ENCODE results near the gene KCNG2.
"Not testable (repeated sequence)": the region's sequence is repeated elsewhere in the genome, so short reads cannot be mapped to it uniquely, and the experiment has no call there.

Gene KCNG2

GRCh38 chr18:79797518-79798345, at the start of gene KCNG2:
Gene KCNG2, plus strand, starts transcription at chr18:79797938. Its CDS starts 65,730 bp downstream, at chr18:79863668.
- peak in 1 of 2 experiments; percentile 22 for DNase-seq (ENCODE audit: low read depth in 2 of 2)

- DNase-seq (ENCODE audit: low read depth in 2 of 2): no peak
Measured at GRCh38 chr18:79748321-79749180, 49.2 kb upstream of the KCNG2 start.

- no peak for DNase-seq (ENCODE audit: low read depth in 2 of 2)
Measured at GRCh38 chr18:79749251-79750191, 48.2 kb upstream of the KCNG2 start.

GRCh38 chr18:79750980-79751571, 46.7 kb upstream of the KCNG2 start:
- DNase-seq (ENCODE audit: low read depth in 2 of 2): no peak

GRCh38 chr18:79751918-79752578, 45.7 kb upstream of the KCNG2 start:
- DNase-seq (ENCODE audit: low read depth in 2 of 2): not testable (repeated sequence)

- DNase-seq (ENCODE audit: low read depth in 2 of 2): not testable (repeated sequence)
Measured at GRCh38 chr18:79752946-79753345, 44.8 kb upstream of the KCNG2 start.

- DNase-seq (ENCODE audit: low read depth in 2 of 2): no peak
Measured at GRCh38 chr18:79753391-79753851, 44.3 kb upstream of the KCNG2 start.

GRCh38 chr18:79754022-79754761, 43.5 kb upstream of the KCNG2 start:
- no peak for DNase-seq (ENCODE audit: low read depth in 2 of 2)

GRCh38 chr18:79754831-79755351, 42.8 kb upstream of the KCNG2 start:
- DNase-seq (ENCODE audit: low read depth in 2 of 2): no peak

- no peak for DNase-seq (ENCODE audit: low read depth in 2 of 2)
Measured at GRCh38 chr18:79755496-79756142, 42.1 kb upstream of the KCNG2 start.

- DNase-seq (ENCODE audit: low read depth in 2 of 2): no peak
Measured at GRCh38 chr18:79756143-79756500, 41.6 kb upstream of the KCNG2 start.

GRCh38 chr18:79756826-79757225, 40.9 kb upstream of the KCNG2 start:
- no peak for DNase-seq (ENCODE audit: low read depth in 2 of 2)

- DNase-seq (ENCODE audit: low read depth in 2 of 2): no peak
Measured at GRCh38 chr18:79760348-79760747, 37.4 kb upstream of the KCNG2 start.

GRCh38 chr18:79760881-79761280, 36.9 kb upstream of the KCNG2 start:
- no peak for DNase-seq (ENCODE audit: low read depth in 2 of 2)

- no peak for DNase-seq (ENCODE audit: low read depth in 2 of 2)
Measured at GRCh38 chr18:79763407-79763806, 34.3 kb upstream of the KCNG2 start.

GRCh38 chr18:79764131-79764530, 33.6 kb upstream of the KCNG2 start:
- DNase-seq (ENCODE audit: low read depth in 2 of 2): no peak

- no peak for DNase-seq (ENCODE audit: low read depth in 2 of 2)
Measured at GRCh38 chr18:79765491-79766245, 32.1 kb upstream of the KCNG2 start.

GRCh38 chr18:79766308-79766707, 31.4 kb upstream of the KCNG2 start:
- no peak for DNase-seq (ENCODE audit: low read depth in 2 of 2)

Data from stimulated activated CD4-positive, alpha-beta T cell treated with anti-CD3 and anti-CD28 coated beads, Interleukin-12 subunit alpha, Interleukin-12 subunit beta, amount 100 ng/mL, for 24 hours (primary cell).